HAP-1 (cell line): ENCODE measurements around the gene IWS1.
"Not testable (repeated sequence)": the region's sequence is repeated elsewhere in the genome, so short reads cannot be mapped to it uniquely, and the experiment has no call there.

Source experiments
- DNase-seq, 2 experiments: peaks; one replicate each; pipeline ENCODE4 v3.0.0-alpha.2; 2016 to 2020; ENCODE audit warnings: low spot score in 2 of 2
- H3K27me3 ChIP-seq: fragments of 250-450 bp; sonication (Bioruptor Pico); 2 replicates; pipeline ENCODE4 v1.5.1; 2020; ENCODE audit warnings: low read depth, mild to moderate bottlenecking, moderate library complexity
- H3K36me3 ChIP-seq: fragments of 250-450 bp; sonication (Bioruptor Pico); replicated peaks from 2 replicates; pipeline ENCODE4 v1.5.1; 2020; ENCODE audit warnings: mild to moderate bottlenecking
- H3K4me1 ChIP-seq: fragments of 250-450 bp; sonication (Bioruptor Pico); 2 replicates; pipeline ENCODE4 v1.5.1; 2020; ENCODE audit warnings: mild to moderate bottlenecking
- H3K4me3 ChIP-seq: fragments of 250-450 bp; sonication (Bioruptor Pico); 2 replicates; pipeline ENCODE4 v1.5.1; 2020; ENCODE audit warnings: mild to moderate bottlenecking, moderate library complexity
- H3K9me3 ChIP-seq: fragments of 250-450 bp; sonication (Bioruptor Pico); 2 replicates; pipeline ENCODE4 v1.5.1; 2020; ENCODE audit warnings: mild to moderate bottlenecking, moderate library complexity
- in situ Hi-C: fragments of 300-500 bp; cut with MboI; formaldehyde crosslinking; loops from 3 replicates; pipeline ENCODE4 v1.14.3; 2020; ENCODE audit warnings: low sequenced_read_pairs, inconsistent platforms, mixed read lengths

IWS1 gene

DNA sequence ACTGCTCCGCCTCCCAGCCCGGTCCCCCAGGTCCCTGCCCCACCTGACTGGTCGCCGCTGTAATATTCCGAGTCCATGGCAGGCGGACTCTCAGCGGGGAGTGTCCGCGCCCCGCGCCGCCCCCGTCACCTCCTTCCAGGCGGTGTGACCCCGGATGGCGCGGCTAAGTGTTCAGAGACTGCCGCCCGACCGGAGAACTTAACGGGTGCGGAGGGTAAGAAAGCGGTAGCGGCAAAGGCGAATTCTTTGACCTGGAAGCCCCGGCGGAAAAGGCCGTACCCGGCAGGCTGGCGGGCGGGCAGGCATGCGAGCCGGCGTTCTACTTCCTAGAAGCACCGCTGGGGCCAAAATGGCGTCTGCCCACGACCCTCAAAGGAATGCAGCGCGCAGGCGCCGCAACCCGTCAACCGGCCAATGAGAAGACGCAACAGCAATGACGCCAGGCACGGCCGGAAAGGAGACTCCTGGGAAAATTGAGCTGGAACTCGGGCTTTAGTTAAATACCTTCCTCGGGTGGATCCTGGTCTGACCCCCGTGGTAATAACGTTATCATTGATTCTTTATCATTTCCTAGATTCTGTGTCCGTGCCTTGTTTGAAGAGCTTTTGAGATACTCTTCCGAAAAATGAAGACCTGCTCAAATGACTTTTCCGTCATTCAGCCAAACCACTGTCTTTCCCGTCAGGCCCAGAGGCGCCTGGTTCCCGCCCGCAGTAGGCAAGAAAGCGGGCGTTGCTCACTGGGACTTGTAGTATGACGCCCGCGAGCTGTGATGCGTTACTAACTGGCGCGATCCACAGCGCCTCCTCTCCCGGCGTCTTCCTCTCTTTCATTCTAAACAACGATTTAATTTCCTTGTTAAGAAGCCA is at the start of gene IWS1:
TSS of gene IWS1 (minus strand) at position 358 of the 869 bp plus-strand sequence. CDS start at position 77, 281 bp downstream.
- Histone ChIP-seq H3K4me1 (peaks cover 7% of the 10 kb centered on the region; the same call in 1 of the 2 replicates), H3K27me3 (no peaks in the 10 kb centered on the region), H3K9me3 (no peaks in the 10 kb centered on the region), H3K4me3 (peak within 1 kb of the TSS; percentile 99), H3K36me3 (peaks cover 29% of the 10 kb centered on the region)
- DNase-seq: peak; percentile 94 to 96
- in situ Hi-C loops: no loop called here

- Histone ChIP-seq H3K36me3 (no peaks in the 10 kb centered on the region), H3K27me3 (0 out of 2 replicates have a peak, but pooled peaks cover 2% of the 10 kb centered on the region), H3K4me3 (no peak overlapping the region), H3K9me3 (no peaks in the 10 kb centered on the region), H3K4me1 (no peaks in the 10 kb centered on the region)
- peak in 1 of 2 experiments; percentile 3 for DNase-seq
- in situ Hi-C loops: no loop called here
These were observed 49.7 kb upstream of the IWS1 start for GRCh38 chr2:127575941-127576432.

DNA sequence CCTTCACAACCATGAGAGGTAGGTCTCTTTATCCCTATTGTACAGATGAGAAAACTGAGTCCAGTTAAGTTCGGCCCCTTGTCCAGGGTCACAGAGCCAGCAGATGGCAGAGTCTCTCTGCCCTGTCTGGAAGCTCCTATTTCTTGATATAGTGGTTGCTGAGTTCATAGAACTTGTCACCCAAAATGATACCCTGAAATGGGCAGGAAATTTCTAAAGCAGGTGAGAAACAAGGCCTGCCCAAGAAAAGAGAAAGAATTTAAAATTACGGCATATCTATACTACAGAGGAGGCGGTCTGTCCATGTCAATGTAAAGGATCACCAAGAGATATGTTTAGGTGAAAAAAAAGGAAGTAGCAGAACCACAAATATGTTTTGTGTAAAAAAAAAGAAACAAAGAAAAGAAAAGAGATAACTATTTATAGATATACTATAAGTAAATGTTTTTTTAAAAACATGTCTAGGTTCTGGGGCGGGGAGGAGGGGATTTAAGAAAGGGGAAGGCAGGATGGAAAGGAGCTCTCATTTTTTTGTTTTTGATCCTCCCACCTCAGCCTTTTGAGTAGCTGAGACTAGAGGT is 49.0 kb upstream of the IWS1 start:
- H3K9me3 ChIP-seq: no peaks in the 10 kb centered on the region
- H3K27me3 ChIP-seq: peaks cover 3% of the 10 kb centered on the region; the same call in 1 of the 2 replicates
- in situ Hi-C loops: no loop called here
- DNase-seq: peak in 1 of 2 experiments; percentile 1
- no peaks in the 10 kb centered on the region for H3K4me1 ChIP-seq
- H3K4me3 ChIP-seq: no peak overlapping the region
- H3K36me3 ChIP-seq: no peaks in the 10 kb centered on the region

- in situ Hi-C loops: no loop called here
- no peaks in the 10 kb centered on the region for H3K9me3 ChIP-seq
- H3K4me3 ChIP-seq: no peak overlapping the region
- H3K36me3 ChIP-seq: no peaks in the 10 kb centered on the region
- H3K4me1 ChIP-seq: no peaks in the 10 kb centered on the region
- peaks cover 4% of the 10 kb centered on the region; the same call in 1 of the 2 replicates for H3K27me3 ChIP-seq
- peak in 1 of 2 experiments; percentile 0 for DNase-seq
These were observed 48.4 kb upstream of the IWS1 start for GRCh38 chr2:127574656-127575055.

- H3K27me3 ChIP-seq: peaks cover 4% of the 10 kb centered on the region; the same call in 1 of the 2 replicates
- in situ Hi-C loops: no loop called here
These were observed 47.5 kb upstream of the IWS1 start for GRCh38 chr2:127573771-127574170.

DNA sequence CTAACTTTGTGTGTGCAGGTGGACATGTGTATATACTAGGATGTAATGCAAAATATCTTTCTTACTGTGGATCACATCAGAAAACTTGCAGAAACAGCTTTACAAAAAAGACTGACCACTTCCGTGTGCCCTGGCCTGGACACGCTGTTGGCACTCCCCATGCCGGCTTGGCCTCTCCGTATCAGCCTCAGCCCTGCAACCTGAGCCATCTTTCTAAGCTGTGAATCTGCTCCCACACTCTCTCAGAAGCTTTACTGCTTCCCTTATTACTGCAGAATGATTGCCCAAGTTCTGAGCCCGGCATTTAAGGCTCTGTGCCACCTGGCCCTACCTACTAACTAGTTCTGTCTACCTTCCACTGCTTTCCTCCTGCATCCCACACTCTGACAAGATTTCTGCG is 47.0 kb upstream of the IWS1 start:
- Histone ChIP-seq H3K36me3 (no peaks in the 10 kb centered on the region), H3K4me1 (no peaks in the 10 kb centered on the region), H3K4me3 (no peak overlapping the region), H3K27me3 (peaks cover 4% of the 10 kb centered on the region; the same call in 1 of the 2 replicates), H3K9me3 (no peaks in the 10 kb centered on the region)
- DNase-seq: no peak
- in situ Hi-C loops: no loop called here

More at GRCh38 chr2:127573771-127574170, 47.5 kb upstream of the IWS1 start:
- no peaks in the 10 kb centered on the region for H3K4me1 ChIP-seq
- no peaks in the 10 kb centered on the region for H3K9me3 ChIP-seq
- DNase-seq: no peak
- H3K4me3 ChIP-seq: no peak overlapping the region
- H3K36me3 ChIP-seq: no peaks in the 10 kb centered on the region

DNA sequence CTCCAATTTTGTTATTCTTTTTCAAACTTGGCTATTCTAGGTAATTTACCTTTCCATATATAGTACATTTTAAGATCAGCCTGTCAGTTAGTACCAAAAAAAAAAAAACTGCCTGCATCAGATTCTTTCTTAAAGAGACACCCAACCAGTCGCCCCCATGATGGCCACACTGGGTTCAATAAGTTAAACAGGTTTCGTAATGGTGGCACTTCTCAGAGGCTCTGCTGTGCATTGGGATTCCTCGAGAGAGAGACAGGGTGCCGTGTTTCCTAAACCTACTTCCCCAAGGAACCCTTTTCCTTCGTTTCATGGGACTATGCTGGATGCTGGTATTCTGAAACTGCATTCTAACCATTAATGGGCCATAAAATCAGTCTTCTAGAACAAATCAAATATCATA is 46.6 kb upstream of the IWS1 start:
- Histone ChIP-seq H3K36me3 (no peaks in the 10 kb centered on the region), H3K4me3 (no peak overlapping the region), H3K9me3 (no peaks in the 10 kb centered on the region), H3K4me1 (no peaks in the 10 kb centered on the region), H3K27me3 (peaks cover 4% of the 10 kb centered on the region; the same call in 1 of the 2 replicates)
- DNase-seq: no peak
- in situ Hi-C loops: no loop called here

- H3K27me3 ChIP-seq, DNase-seq, in situ Hi-C loops, H3K4me1 ChIP-seq, H3K36me3 ChIP-seq, H3K4me3 ChIP-seq, H3K9me3 ChIP-seq: not testable (repeated sequence)
These were observed 46.1 kb upstream of the IWS1 start for GRCh38 chr2:127572352-127572751.

DNA sequence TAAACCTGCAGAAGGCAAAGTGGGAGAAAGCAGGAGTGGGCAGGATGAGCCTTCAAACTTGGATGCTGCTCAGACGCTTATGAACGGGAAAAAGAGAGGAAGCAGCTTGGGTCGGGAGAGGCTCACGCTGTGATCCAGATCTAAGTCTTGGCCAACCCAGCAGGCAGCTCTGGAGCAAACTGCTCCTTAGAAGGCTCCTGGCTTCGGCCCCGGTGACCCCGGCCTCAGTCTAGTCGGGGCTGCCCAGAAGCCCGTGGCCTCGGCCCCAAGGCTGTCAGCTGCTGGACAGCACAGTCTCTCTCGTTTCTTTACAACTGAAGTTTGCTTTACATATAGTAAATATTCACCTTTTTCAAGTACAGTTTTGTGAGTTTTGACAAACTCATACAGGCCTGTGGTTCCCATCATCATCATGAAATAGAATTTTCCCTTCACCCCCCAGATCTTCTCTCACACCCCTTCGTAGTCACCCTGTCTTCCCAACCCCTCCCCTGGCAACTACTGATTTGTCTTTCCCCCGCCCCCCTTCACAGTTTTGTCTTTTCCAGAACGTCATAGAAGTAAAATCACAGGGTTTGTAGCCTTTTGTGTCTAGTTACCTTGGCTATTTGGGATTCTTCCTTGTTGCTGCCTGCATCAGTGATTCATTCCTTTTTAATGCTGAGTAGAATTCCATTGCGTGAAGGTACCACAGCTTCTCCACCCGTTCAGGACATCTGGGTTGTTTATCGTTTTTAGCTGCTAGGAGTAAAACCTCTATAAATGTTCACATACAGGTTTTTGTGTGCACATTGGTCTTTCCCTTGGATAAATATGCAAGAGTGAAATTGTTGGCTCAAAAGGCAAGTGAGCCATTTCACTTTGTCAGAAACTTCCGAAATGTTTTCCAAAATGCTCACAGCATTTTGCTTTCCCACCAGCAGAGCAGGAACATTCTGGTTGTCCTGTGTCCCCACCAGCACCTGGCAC is 44.3 kb upstream of the IWS1 start:
- Histone ChIP-seq H3K27me3 (peaks cover 4% of the 10 kb centered on the region; the same call in 1 of the 2 replicates), H3K36me3 (no peaks in the 10 kb centered on the region), H3K4me3 (no peak overlapping the region), H3K4me1 (no peaks in the 10 kb centered on the region), H3K9me3 (no peaks in the 10 kb centered on the region)
- in situ Hi-C loops: no loop called here
- DNase-seq: no peak

DNA sequence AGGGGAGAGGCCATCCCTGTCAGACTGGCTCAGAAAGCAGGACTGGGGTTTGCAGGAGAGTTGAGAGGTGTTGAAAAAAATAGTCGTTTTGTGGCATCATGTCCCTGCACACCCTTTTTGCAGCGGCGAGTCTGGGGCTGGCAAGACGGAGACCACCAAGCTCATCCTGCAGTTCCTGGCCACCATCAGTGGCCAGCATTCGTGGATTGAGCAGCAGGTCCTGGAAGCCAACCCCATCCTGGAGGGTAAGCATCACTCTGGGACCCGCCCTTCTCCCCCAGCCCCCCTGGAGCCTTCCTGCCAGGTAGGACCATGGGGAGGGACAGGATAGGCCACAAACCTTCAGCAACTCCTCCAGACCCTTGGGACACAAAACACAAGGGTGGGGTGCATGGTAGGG is 43.4 kb upstream of the IWS1 start:
- peaks cover 4% of the 10 kb centered on the region; the same call in 1 of the 2 replicates for H3K27me3 ChIP-seq
- no peaks in the 10 kb centered on the region for H3K4me1 ChIP-seq
- in situ Hi-C loops: no loop called here

GRCh38 chr2:127568128-127568527 is 41.8 kb upstream of the IWS1 start:
- no peak for DNase-seq
- in situ Hi-C loops: no loop called here

More for the DNA sequence above, 43.4 kb upstream of the IWS1 start:
- DNase-seq: no peak
- no peak overlapping the region for H3K4me3 ChIP-seq
- H3K9me3 ChIP-seq: no peaks in the 10 kb centered on the region
- H3K36me3 ChIP-seq: no peaks in the 10 kb centered on the region

DNA sequence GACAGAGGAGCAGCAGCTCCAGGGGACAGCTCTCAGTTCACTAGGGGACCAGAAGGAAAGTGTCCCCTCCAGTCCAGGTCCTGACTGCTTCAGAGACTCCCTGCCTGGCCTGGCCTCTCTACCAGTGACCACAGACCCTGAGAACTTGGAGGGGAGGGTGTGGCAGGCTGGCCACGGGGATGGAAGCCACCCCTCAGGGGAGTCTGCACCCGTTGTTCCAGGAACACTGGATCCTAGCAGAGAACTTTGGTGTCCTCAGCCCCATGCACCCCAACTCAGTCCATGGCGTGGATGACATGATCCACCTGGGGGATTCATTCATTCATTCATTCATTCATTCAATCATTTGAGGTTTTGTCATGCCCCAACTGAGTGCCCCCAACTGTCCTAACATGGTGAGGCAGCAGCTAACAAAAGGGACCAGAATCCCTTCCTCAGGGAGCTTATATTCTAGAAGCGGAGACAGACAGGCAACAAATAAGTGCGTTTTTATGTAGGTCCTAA is 41.1 kb upstream of the IWS1 start:
- no peak for DNase-seq
- in situ Hi-C loops: no loop called here
- H3K4me3 ChIP-seq: no peak overlapping the region
- no peaks in the 10 kb centered on the region for H3K4me1 ChIP-seq
- H3K36me3 ChIP-seq: no peaks in the 10 kb centered on the region
- peaks cover 2% of the 10 kb centered on the region; the same call in 1 of the 2 replicates for H3K27me3 ChIP-seq
- no peaks in the 10 kb centered on the region for H3K9me3 ChIP-seq

More at GRCh38 chr2:127568128-127568527, 41.8 kb upstream of the IWS1 start:
- no peak overlapping the region for H3K4me3 ChIP-seq
- no peaks in the 10 kb centered on the region for H3K4me1 ChIP-seq
- H3K27me3 ChIP-seq: peaks cover 2% of the 10 kb centered on the region; the same call in 1 of the 2 replicates
- H3K9me3 ChIP-seq: no peaks in the 10 kb centered on the region
- H3K36me3 ChIP-seq: no peaks in the 10 kb centered on the region

GRCh38 chr2:127566576-127566975 is 40.3 kb upstream of the IWS1 start:
- no peak for DNase-seq
- in situ Hi-C loops: no loop called here
- peaks cover 2% of the 10 kb centered on the region; the same call in 1 of the 2 replicates for H3K27me3 ChIP-seq
- no peaks in the 10 kb centered on the region for H3K4me1 ChIP-seq
- H3K36me3 ChIP-seq: no peaks in the 10 kb centered on the region
- no peak overlapping the region for H3K4me3 ChIP-seq
- H3K9me3 ChIP-seq: no peaks in the 10 kb centered on the region
